HG03342 (cell line): ENCODE measurements around the gene CD69.

ENCODE experiments used
- ATAC-seq: cut with Tn5 transposase; IDR thresholded peaks from one replicate; pipeline ENCODE4 v1.9.1; 2021; ENCODE audit warnings: mild to moderate bottlenecking, moderate library complexity; ENCODE audit not compliant: unreplicated experiment

Gene CD69

GRCh38 chr12:9782547-9783382, 22.1 kb upstream of the CD69 start:
- no peak for ATAC-seq

GRCh38 chr12:9781360-9781759, 20.7 kb upstream of the CD69 start:
- ATAC-seq: no peak

GRCh38 chr12:9779209-9779608, 18.5 kb upstream of the CD69 start:
- no peak for ATAC-seq

- no peak for ATAC-seq
These were observed 16.1 kb upstream of the CD69 start for GRCh38 chr12:9776781-9777180.

GRCh38 chr12:9773216-9773877, 12.6 kb upstream of the CD69 start:
- ATAC-seq: no peak

- no peak for ATAC-seq
These were observed 2.3 kb upstream of the CD69 start for GRCh38 chr12:9763025-9763424.

- ATAC-seq: no peak
These were observed 1.7 kb upstream of the CD69 start for GRCh38 chr12:9762369-9762768.

- ATAC-seq: no peak
These were observed 699 bp upstream of the CD69 start for GRCh38 chr12:9761419-9761781.

- no peak for ATAC-seq
These were observed 581 bp downstream of the CD69 start for GRCh38 chr12:9760120-9760519.

- no peak for ATAC-seq
These were observed 1.0 kb downstream of the CD69 start for GRCh38 chr12:9759694-9760093.

GRCh38 chr12:9758119-9758518, 2.6 kb downstream of the CD69 start:
- no peak for ATAC-seq

GRCh38 chr12:9757433-9758025, 3.2 kb downstream of the CD69 start:
- ATAC-seq: no peak

- no peak for ATAC-seq
These were observed 4.0 kb downstream of the CD69 start for GRCh38 chr12:9756706-9757105.

GRCh38 chr12:9756170-9756569, 4.5 kb downstream of the CD69 start:
- ATAC-seq: no peak

- no peak for ATAC-seq
These were observed 5.1 kb downstream of the CD69 start for GRCh38 chr12:9755567-9755966.

- no peak for ATAC-seq
These were observed 5.7 kb downstream of the CD69 start for GRCh38 chr12:9755035-9755434.

GRCh38 chr12:9754099-9754927, 6.4 kb downstream of the CD69 start:
- no peak for ATAC-seq

GRCh38 chr12:9753498-9753897, 7.2 kb downstream of the CD69 start:
- no peak for ATAC-seq

- no peak for ATAC-seq
These were observed 7.6 kb downstream of the CD69 start for GRCh38 chr12:9753073-9753472.

GRCh38 chr12:9752145-9752933, 8.4 kb downstream of the CD69 start:
- no peak for ATAC-seq
